HG03575 (cell line): ENCODE measurements around the gene LYZ.
A peak's percentile ranks its signal among the peaks of the same experiment; 100 is the strongest.

Experiments used
- ATAC-seq: cut with Tn5 transposase; IDR thresholded peaks from one replicate; pipeline ENCODE4 v1.9.1; 2021; ENCODE audit not compliant: unreplicated experiment, insufficient number of reproducible peaks, low FRiP score; ENCODE audit errors: extremely low read depth

LYZ gene

GRCh38 chr12:69359531-69360347 is 11.6 kb downstream of the LYZ start, which contains the start of gene YEATS4:
Gene YEATS4, plus strand, starts transcription at chr12:69359743. Its CDS starts 230 bp downstream, at chr12:69359973.
- peak; percentile 62 for ATAC-seq

GRCh38 chr12:69360348-69360672 is 12.1 kb downstream of the LYZ start:
- ATAC-seq, result no peak

- ATAC-seq, result no peak
Measured at GRCh38 chr12:69366796-69367195, 18.6 kb downstream of the LYZ start.

- no peak for ATAC-seq
Measured at GRCh38 chr12:69368171-69368570, 20.0 kb downstream of the LYZ start.

- no peak for ATAC-seq
Measured at GRCh38 chr12:69383074-69383473, 34.9 kb downstream of the LYZ start.

- no peak for ATAC-seq
Measured at GRCh38 chr12:69385038-69385437, 36.9 kb downstream of the LYZ start.

GRCh38 chr12:69386921-69387320 is 38.7 kb downstream of the LYZ start:
- ATAC-seq, result no peak

GRCh38 chr12:69388371-69388770 is 40.2 kb downstream of the LYZ start:
- ATAC-seq, result no peak

GRCh38 chr12:69389831-69390230 is 41.6 kb downstream of the LYZ start:
- ATAC-seq, result no peak

- ATAC-seq, result no peak
Measured at GRCh38 chr12:69392179-69392928, 44.2 kb downstream of the LYZ start.

GRCh38 chr12:69396041-69396440 is 47.9 kb downstream of the LYZ start:
- ATAC-seq, result no peak

- ATAC-seq, result no peak
Measured at GRCh38 chr12:69396963-69397362, 48.8 kb downstream of the LYZ start.

GRCh38 chr12:69397978-69398377 is 49.8 kb downstream of the LYZ start:
- ATAC-seq, result no peak

GRCh38 chr12:69401940-69402339 is 53.8 kb downstream of the LYZ start:
- ATAC-seq, result no peak
